Pancreas (tissue), 10 donors: Measurements from ENCODE around the gene LNPK. TPM values are rescaled to one million over a fixed set of nuclear protein-coding genes. Genes with fewer than 3 reads are reported as not detected.
"Not testable (repeated sequence)": the region's sequence is repeated elsewhere in the genome, so short reads cannot be mapped to it uniquely, and the experiment has no call there.

Experiments
- ATAC-seq, 4 donors: fragments of 200-7000 bp; cut with Tn5 transposase; one replicate each; pipeline versions ENCODE4 v1.8.0 to v1.9.1; 2020; ENCODE audit warnings: mild to moderate bottlenecking in 4 of 4, moderate library complexity in 4 of 4
- DNase-seq, 6 donors: peaks; one replicate each; pipeline ENCODE4 v3.0.0-alpha.2; 2020
- FAIRE-seq: peaks from 2 replicates; lab custom pipeline; 2012; peaks lifted over from hg19 to GRCh38; lab: Jason Lieb, UNC
- H3K27ac ChIP-seq, 4 donors: fragments of 200-600 bp; sonication (generic); 1 replicate in 3 of 4; 2 replicates in 1 of 4; pipeline versions ENCODE4 v1.5.0 to v1.8.0; 2020
- H3K27me3 ChIP-seq, 4 donors: fragments of 200-600 bp; one replicate each; pipeline ENCODE4 v1.8.0; 2021
- H3K36me3 ChIP-seq, 3 donors: fragments of 200-600 bp; sonication (generic) in 1 of 3; one replicate each; pipeline versions ENCODE4 v1.5.0 to v1.8.0; 2020 to 2021
- H3K4me1 ChIP-seq, 3 donors: fragments of 200-600 bp; one replicate each; pipeline ENCODE4 v1.8.0; 2021
- H3K4me3 ChIP-seq, 4 donors: fragments of 200-600 bp; sonication (generic) in 2 of 4; one replicate each; pipeline versions ENCODE4 v1.5.0 to v1.8.0; 2020 to 2021
- H3K9me3 ChIP-seq, 4 donors: fragments of 200-600 bp; one replicate each; pipeline ENCODE4 v1.8.0; 2021
- CTCF ChIP-seq, 4 donors: fragments of 200-600 bp; sonication (generic) in 3 of 4; IDR thresholded peaks; one replicate each; pipeline versions ENCODE4 v1.5.0 to v1.8.0; 2021; ENCODE audit warnings: antibody characterized with exemption in 4 of 4
- whole genome bisulfite sequencing, 2 donors: extraction: QIAGEN DNeasy Blood & Tissue Kit; methylation state at CpG; one replicate each; pipeline ENCODE4 v1.1.7; 2013; 5-methylcytosine and 5-hydroxymethylcytosine counted together
- intact Hi-C, 3 donors: fragments of 100-400 bp; cut with DNase I; formaldehyde crosslinking; loops; one replicate each; pipeline versions ENCODE4 v1.11.1 to v1.14.2; 2022
- polyA plus RNA-seq, 2 donors: library from polyadenylated mRNA; stranded (reverse); fragments of 200-250 nt; gene quantifications; one replicate each; pipeline ENCODE4 v1.2.3, GENCODE V29; 2013
- total RNA-seq, 6 donors: library from RNA; stranded (reverse); fragmentation: NEBNext Ultra II Directional in 4 of 6; extraction: Animal tissue kit (Norgen Biotek cat#: 25700) in 4 of 6; gene quantifications; one replicate each; pipeline versions ENCODE4 v1.2.1 to v1.2.4, GENCODE V29; 2021 to 2023
- donor health status: healthy with polysubstance abuse.
- donor health status: DM: no; HTN: no; CAD: no; lungs with moderate emphysema.
- donor health status: DM: no; HTN: no; CAD: no.
- donor health status: control.
- donor health status: control.
- donor health status: Bipolar disorder and iron deficiency.
- donor health status: DM: yes; HTN: yes; CAD: no.
- donor health status: DM: no; HTN: no; CAD: no.
- donor health status: DM: no; HTN: no; CAD: no.
- donor health status: DM: yes; HTN: yes; CAD: no.

LNPK gene
- total and polyA plus RNA-seq, 8 donors, result 1.3 to 14.8 (median 8.3) TPM

DNA sequence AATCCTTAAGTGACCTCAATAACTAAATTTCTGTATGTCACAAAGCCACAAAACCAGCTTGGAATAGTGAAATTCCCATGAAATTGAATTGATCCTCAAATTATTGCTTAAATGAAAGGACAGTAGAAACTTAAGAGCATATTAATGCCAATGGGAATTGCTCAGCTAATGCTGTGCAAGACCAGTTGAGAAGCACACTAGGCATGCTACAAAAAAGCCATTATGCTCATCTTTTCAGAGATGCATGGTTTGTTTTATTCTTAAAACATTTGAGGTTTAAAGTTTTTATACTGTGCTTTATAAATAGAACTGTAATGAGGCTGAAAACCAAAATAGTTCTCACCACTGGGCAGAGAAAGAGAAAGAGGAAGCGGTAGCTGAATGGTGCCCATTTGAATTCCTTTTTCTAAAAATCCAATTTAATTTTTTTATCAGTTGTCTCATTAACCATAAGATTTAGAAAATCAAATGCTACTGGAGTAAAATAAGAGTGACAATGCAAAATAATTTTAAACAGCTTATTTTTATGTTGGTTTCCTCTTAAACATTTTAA is 98.6 kb downstream of the LNPK start:
- Histone ChIP-seq H3K36me3 (no peaks in the 10 kb centered on the region), H3K27me3 (no peaks in the 10 kb centered on the region), H3K4me3 (no peak overlapping the region), H3K4me1 (no peaks in the 10 kb centered on the region), H3K27ac (no peak overlapping the region), H3K9me3 (no peaks in the 10 kb centered on the region)
- no peak for FAIRE-seq
- no peak for ATAC-seq
- intact Hi-C loops, result no loop called here
- 86 to 87% methylated on average over 1 of the region's 1 CpG for WGBS, 2 donors
- no peak for TF ChIP-seq CTCF (IDR thresholded peaks at IDR 0.05)
- no peak for DNase-seq

GRCh38 chr2:175895957-175896356 is 106.1 kb downstream of the LNPK start:
- intact Hi-C loops, H3K4me1 ChIP-seq, ATAC-seq, H3K9me3 ChIP-seq, H3K36me3 ChIP-seq, DNase-seq, H3K27ac ChIP-seq, H3K4me3 ChIP-seq, FAIRE-seq, H3K27me3 ChIP-seq: not testable (repeated sequence)
- WGBS, 2 donors, result 96 to 97% methylated on average over 1 of the region's 1 CpG

- FAIRE-seq, result no peak
- Histone ChIP-seq H3K27ac (no peak overlapping the region), H3K27me3 (no peaks in the 10 kb centered on the region), H3K36me3 (no peaks in the 10 kb centered on the region), H3K9me3 (no peaks in the 10 kb centered on the region), H3K4me1 (no peaks in the 10 kb centered on the region), H3K4me3 (no peak overlapping the region)
- TF ChIP-seq CTCF (IDR thresholded peaks at IDR 0.05), result no peak
- DNase-seq, result no peak
- ATAC-seq, result no peak
- intact Hi-C loops, result no loop called here
- 76 to 81% methylated on average over 2 of the region's 2 CpGs for WGBS, 2 donors
Observed at GRCh38 chr2:175892046-175892445, 110.0 kb downstream of the LNPK start.

DNA sequence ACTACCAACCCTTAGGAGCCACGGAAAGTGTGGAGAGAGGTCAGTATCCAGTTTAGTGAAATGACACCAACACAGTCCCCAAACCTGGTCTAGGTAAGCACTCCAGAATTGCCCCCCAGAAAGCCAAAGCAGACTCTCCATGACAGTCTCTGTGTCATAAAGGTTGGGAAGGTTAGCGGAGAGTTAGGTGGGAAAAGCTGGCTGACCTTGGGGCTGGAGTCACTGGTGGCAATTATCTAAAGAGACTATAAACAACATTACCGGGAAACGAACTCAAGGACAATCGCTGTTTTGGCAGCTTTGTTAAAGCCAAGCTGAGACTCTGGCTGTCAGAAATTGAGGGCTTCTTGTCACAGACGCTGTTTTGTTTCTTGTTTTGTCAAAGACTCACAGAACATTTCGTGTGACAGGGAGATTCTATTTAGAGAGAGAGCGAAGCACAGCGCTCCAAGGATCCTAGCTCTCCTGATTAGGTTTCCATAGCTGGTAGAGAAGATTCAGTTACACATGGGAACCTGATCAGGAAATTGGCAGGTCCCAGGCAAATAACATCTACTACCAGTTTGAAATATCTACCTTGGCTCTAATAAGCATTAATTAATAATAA is 111.3 kb downstream of the LNPK start:
- no peak for FAIRE-seq
- no peaks in the 10 kb centered on the region for H3K27me3 ChIP-seq

GRCh38 chr2:175889701-175890302 is 112.3 kb downstream of the LNPK start:
- H3K4me3 ChIP-seq, result no peak overlapping the region
- DNase-seq (no peak), FAIRE-seq (no peak), ATAC-seq (no peak)
- no peaks in the 10 kb centered on the region for H3K36me3 ChIP-seq
- H3K27me3 ChIP-seq, result no peaks in the 10 kb centered on the region
- intact Hi-C loops, result no loop called here
- H3K9me3 ChIP-seq, result no peaks in the 10 kb centered on the region
- TF ChIP-seq CTCF (IDR thresholded peaks at IDR 0.05), result no peak
- H3K27ac ChIP-seq, result no peak overlapping the region
- H3K4me1 ChIP-seq, result no peaks in the 10 kb centered on the region
- 88% methylated on average over 3 of the region's 3 CpGs for WGBS, 2 donors

More for the DNA sequence above, 111.3 kb downstream of the LNPK start:
- DNase-seq (no peak), ATAC-seq (no peak)
- TF ChIP-seq CTCF (IDR thresholded peaks at IDR 0.05), result no peak
- no peaks in the 10 kb centered on the region for H3K36me3 ChIP-seq
- H3K4me1 ChIP-seq, result no peaks in the 10 kb centered on the region
- intact Hi-C loops, result no loop called here
- no peak overlapping the region for H3K4me3 ChIP-seq
- H3K9me3 ChIP-seq, result no peaks in the 10 kb centered on the region
- H3K27ac ChIP-seq, result no peak overlapping the region
- WGBS, 2 donors, result 49 to 50% methylated on average over 9 of the region's 9 CpGs
